ENCODE measurements around the gene SPAST.
"Not testable (repeated sequence)": the region's sequence is repeated elsewhere in the genome, so short reads cannot be mapped to it uniquely, and the experiment has no call there.

SPAST gene

DNA sequence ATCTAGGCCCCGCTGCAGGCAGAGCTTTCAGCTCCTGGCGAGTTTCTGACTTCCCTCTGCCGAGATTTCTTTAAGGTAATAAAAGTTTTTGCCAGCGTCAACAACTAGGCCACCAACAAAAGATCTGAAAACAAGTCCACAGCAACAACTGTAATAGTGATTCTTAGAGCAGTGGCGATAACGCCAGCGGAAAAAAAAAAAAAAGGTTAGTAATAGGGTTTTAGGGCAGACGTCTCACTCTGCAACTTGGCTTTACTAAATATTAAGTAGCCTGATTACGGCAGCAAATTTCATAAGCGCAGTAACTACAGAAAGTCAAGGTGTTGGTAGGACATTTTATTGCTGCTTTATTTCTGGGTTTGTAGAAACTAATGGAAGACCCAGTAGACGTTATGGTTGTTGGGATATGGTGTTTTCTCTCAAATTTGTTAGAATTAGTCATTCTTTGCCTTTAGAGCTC lies 102.8 kb downstream of the SPAST start:
- TF ChIP-seq CTCF (IDR thresholded peaks at IDR 0.05; ENCODE audit: control insufficient read depth, insufficient read depth, low read depth, low read length, missing control alignments) = no peak
- no peak for DNase-seq (ENCODE audit: low read depth)
- H3K4me3 ChIP-seq (ENCODE audit: control insufficient read depth, low read depth, low read length) = peak overlapping the region; percentile 67

- no peak for TF ChIP-seq CTCF (IDR thresholded peaks at IDR 0.05; ENCODE audit: control insufficient read depth, insufficient read depth, low read depth, low read length, missing control alignments)
- H3K4me3 ChIP-seq (ENCODE audit: control insufficient read depth, low read depth, low read length) = no peak overlapping the region
- no peak for DNase-seq (ENCODE audit: low read depth)
These were observed 105.2 kb downstream of the SPAST start for GRCh38 chr2:32168513-32168912.

GRCh38 chr2:32172870-32173269 lies 109.5 kb downstream of the SPAST start:
- DNase-seq (ENCODE audit: low read depth) = no peak
- H3K4me3 ChIP-seq (ENCODE audit: control insufficient read depth, low read depth, low read length) = no peak overlapping the region
- no peak for TF ChIP-seq CTCF (IDR thresholded peaks at IDR 0.05; ENCODE audit: control insufficient read depth, insufficient read depth, low read depth, low read length, missing control alignments)

GRCh38 chr2:32182667-32183066 lies 119.3 kb downstream of the SPAST start:
- DNase-seq (ENCODE audit: low read depth) = no peak
- no peak for TF ChIP-seq CTCF (IDR thresholded peaks at IDR 0.05; ENCODE audit: control insufficient read depth, insufficient read depth, low read depth, low read length, missing control alignments)
- no peak overlapping the region for H3K4me3 ChIP-seq (ENCODE audit: control insufficient read depth, low read depth, low read length)

DNA sequence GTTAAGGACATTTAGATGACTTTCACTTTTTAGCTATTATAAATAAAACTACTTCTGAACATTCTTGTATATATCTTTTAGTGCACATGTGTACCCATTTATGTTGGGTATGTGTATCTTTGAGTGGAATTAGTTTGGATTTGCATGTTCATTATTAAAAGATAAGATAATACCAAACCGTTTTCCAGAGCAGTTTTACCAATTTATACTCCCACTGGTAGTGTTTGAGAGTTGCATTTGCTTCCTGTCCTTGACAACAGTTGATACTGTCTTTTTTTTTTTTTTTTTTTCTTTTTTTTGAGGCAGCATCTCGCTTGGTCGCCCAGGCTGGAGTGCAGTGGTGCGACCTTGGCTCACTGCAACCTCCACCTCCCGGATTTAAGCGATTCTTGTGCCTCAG lies 125.7 kb downstream of the SPAST start:
- DNase-seq (ENCODE audit: low read depth) = no peak
- H3K4me3 ChIP-seq (ENCODE audit: control insufficient read depth, low read depth, low read length) = no peak overlapping the region
- no peak for TF ChIP-seq CTCF (IDR thresholded peaks at IDR 0.05; ENCODE audit: control insufficient read depth, insufficient read depth, low read depth, low read length, missing control alignments)

- no peak for TF ChIP-seq CTCF (IDR thresholded peaks at IDR 0.05; ENCODE audit: control insufficient read depth, insufficient read depth, low read depth, low read length, missing control alignments)
- DNase-seq (ENCODE audit: low read depth) = no peak
- no peak overlapping the region for H3K4me3 ChIP-seq (ENCODE audit: control insufficient read depth, low read depth, low read length)
These were observed 129.1 kb downstream of the SPAST start for GRCh38 chr2:32192418-32192817.

- H3K4me3 ChIP-seq (ENCODE audit: control insufficient read depth, low read depth, low read length) = no peak overlapping the region
- no peak for DNase-seq (ENCODE audit: low read depth)
- no peak for TF ChIP-seq CTCF (IDR thresholded peaks at IDR 0.05; ENCODE audit: control insufficient read depth, insufficient read depth, low read depth, low read length, missing control alignments)
These were observed 137.5 kb downstream of the SPAST start for GRCh38 chr2:32200814-32201213.

DNA sequence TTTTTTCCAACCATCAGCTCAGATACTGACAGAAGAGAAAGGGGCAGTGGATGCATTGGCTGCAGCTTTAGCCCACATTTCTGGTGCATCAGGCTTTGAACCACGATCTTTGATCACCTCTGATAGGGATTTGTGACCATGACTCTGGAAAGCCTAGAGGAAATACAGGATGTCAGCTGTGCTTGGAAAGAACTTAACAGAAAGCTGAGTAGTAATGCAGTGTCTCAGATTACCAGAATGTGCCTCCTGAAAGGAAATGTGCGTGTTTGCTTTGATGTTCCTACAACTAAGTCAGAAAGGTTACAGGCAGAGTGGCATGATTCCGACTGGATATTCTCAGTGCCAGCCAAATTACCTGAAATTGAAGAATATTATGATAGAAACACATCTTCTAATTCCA lies 140.1 kb downstream of the SPAST start:
- H3K4me3 ChIP-seq (ENCODE audit: control insufficient read depth, low read depth, low read length); DNase-seq (ENCODE audit: low read depth): not testable (repeated sequence)

Data from AG09309 (cell line).